Measurements from ENCODE around the gene CMTM6.
"Not testable (repeated sequence)": the region's sequence is repeated elsewhere in the genome, so short reads cannot be mapped to it uniquely, and the experiment has no call there.

Gene CMTM6

DNA sequence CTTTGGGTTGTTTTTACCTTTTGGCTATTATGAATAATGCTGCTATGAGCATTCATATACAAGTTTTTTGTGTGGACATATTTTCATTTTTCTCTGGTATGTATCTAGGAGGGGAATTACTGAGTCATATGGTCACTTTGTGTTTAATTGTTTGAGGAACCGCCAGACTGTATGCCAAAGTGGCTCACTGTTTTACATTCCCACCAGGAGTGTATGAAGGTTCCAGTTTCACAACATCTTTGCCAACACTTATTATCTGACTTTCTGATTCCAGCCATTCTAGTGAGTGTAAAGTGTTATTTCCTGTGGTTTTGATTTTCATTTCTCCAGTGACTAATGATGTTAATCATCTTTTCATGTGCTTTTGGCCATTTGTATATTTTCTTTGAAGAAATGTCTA lies 59.2 kb downstream of the CMTM6 start:
- DNase-seq (ENCODE audit: low spot score), result peak; percentile 43

DNA sequence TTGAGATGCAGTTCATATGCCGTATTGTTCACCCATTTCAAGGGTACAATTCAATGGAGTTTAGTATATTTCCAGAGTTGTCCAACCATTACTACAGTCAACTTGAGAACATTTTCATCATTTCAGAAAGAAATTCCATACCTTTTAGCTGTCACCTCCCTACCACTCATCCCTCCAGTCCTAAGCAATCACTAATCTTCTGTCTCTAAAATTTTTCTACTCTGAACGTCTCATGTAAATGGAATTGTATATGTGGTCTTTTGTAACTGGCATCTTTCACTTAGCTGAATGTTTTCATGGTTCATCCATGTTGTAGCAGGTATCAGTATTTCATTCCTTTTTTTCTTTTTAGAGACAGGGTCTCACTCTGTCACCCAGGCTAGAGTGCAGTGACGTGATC lies 59.9 kb downstream of the CMTM6 start:
- DNase-seq (ENCODE audit: low spot score), result peak; percentile 22

DNA sequence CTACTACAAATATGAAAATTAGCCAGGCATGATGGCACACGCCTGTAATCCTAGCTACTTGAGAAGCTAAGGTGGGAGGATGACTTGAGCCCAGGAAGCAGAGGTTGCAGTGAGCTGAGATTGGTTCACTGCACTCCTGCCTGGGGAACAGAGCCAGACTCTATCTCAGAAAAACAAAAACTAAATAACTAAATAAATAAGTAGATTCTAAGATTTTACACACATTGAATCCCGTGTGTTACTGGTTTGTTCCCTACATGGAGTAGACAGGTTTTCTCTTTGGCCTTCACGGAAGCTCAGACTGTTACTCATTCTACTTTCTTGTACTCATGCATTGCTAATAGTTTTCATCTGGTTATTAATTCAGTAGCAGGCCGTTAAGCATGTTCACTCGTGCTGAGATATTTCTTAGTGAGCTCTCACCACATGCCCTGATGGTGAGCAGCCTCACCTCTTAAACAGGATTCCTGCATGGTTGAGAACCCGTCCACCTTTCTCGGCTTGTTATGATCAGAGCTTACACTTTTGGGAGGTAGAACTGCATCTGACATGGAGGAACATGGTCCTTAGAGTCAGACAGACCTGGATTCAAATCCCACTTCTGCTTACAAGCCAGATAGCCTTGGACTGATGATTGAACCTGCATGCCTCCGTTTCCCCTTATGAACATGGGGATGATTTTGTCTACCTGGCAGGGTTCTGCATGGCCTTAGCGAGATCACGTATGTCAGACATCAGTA lies 61.9 kb downstream of the CMTM6 start:
- no peak for DNase-seq (ENCODE audit: low spot score)

DNA sequence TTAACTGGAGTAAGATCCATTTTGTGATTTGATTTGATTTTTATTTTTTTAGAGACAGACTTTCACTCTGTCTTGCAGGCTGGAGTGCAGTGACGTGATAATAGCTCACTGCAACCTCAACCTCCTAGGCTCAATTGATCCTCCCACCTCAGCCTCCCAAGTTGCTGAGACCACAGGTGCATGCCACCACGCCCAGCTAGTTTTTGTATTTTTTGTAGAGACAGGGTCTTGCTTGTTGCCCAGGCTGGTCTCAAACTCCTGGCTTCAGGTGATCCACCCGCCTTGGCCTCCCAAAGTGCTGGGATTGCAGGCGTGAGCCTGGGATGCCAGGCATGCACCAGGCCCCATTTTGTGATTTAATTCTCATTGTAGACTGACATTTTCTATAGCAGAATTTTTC lies 63.2 kb downstream of the CMTM6 start:
- not testable (repeated sequence) for DNase-seq (ENCODE audit: low spot score)

DNA sequence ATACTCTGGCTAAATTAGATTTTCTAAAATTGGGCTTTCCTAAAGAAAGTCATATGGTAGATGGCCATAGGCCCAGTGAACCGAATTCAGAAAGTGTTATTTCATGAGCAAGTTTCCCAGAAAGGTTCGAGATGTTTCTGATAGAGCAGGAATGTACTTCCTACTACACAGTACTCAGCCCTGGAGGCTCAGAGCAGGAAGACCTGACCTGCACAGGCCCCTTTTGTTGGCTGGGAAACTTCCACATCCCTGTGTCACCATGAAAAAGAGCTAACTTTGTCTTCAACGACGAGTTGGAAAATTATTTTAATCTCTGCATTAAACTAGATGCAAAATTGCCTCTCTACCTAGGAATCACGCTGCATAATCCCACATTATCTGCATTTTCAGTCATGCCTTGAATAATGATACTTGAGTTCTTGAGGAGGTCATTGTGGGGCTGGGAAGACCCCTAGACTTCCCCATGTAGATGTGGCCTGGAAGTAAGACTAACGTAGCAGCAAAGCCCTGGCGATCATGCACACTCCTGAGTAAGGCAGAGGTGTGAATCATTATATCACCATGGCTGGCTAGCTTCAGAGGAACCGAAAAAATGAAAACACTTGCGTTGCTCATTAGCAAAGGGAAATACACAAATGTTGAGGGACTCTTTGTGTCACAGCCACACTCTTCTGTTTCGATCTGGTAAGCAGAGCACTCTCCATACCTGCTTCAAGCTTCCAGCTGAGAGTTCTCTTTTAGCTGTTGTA lies 63.9 kb downstream of the CMTM6 start:
- DNase-seq (ENCODE audit: low spot score), result no peak

DNA sequence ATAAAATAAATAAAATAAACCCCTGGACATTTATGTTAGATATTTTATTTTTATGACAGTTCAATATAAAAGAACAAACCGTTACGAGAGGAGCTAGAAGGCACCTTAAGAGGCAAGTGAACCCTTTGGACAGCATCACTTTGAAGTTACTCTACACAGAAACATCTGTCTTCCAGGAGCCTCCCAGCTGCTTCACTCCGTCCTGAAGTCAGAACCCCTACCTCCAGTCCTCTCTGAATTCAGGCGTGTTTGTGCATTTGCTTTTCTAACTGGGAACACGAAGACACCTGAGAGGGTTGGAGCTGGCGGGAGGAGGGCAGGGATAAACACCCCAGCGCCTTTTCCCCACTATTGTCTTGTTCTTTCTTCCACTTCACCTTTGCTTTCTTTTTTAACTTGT lies 64.8 kb downstream of the CMTM6 start:
- DNase-seq (ENCODE audit: low spot score), result no peak

DNA sequence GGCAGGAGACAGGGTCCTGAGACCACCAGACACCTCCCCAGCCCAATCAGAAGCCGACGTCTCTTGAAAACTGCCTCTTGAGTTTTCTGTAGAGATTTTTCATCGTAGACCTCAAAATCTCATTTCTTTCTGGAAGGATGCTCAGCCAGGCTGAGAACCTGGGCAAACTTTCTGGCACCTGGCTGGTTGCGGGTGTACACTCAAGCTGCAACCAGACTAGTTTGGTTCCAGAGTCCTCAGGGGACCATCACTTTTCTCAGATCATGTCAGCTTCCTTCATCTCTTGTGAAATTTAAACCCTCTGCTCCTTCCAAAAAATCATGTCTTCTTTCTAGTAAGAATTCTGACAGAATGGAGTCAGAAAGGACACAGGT lies 65.8 kb downstream of the CMTM6 start:
- DNase-seq (ENCODE audit: low spot score), result no peak

DNA sequence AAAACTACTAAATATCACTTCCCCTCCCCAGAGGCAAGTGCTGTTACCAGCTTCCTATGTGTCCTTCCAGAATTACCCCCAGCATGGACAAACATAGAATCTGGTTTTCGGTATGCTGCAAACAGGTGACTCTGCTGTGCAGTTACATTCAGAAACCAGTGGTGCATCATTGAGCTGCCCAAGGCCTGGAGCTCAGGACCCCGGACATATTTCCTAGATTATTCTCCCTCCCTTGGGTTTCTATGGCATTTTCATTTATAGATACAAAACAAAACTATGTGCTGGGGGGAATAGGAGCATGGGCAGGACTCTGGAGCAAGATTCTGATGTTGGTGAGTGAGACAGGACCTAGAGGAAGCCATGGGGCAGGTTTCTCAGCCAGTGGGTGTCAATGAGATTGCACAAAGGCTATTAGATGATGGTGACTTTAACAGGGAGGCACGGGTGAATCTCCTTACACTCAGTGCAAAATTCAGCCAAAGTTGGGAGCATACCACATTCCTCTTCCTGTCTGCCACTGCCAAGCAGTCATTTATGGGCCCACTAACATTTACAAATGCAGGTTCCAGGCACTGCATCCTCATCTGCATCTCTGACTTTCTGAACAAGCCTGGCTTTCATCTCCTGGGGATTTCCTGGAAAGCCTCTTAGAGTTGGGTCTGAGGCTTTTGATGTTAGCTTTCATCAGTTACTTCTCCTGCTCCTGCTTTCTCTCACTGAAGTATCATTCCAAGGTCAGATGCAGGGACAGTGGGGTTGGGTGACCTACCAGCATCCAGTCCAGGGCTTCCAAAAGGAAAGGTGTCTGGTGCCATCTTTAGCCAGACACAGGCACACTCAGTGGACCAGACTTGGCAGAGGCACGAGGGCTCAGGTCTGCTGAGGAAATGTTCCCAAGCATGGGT lies 66.5 kb downstream of the CMTM6 start:
- DNase-seq (ENCODE audit: low spot score), result no peak

DNA sequence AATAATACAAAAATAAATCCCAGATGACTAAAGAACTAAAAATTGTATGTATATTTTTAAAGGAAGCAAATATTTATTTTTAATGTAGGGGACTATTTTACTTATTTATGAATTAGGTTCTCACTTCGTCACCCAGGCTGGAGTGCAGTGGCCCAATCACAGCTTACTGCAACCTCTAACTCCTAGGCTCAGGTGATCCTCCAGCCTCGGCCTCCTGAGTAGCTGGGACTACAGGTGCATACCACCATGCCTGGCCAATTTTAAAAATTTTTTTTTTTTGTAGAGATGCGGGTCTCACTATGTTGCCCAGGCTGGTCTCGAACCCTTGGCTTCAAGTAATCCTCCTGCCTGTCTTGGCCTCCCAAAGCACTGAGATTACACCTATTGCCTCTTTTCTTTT lies 68.4 kb downstream of the CMTM6 start:
- no peak for DNase-seq (ENCODE audit: low spot score)

DNA sequence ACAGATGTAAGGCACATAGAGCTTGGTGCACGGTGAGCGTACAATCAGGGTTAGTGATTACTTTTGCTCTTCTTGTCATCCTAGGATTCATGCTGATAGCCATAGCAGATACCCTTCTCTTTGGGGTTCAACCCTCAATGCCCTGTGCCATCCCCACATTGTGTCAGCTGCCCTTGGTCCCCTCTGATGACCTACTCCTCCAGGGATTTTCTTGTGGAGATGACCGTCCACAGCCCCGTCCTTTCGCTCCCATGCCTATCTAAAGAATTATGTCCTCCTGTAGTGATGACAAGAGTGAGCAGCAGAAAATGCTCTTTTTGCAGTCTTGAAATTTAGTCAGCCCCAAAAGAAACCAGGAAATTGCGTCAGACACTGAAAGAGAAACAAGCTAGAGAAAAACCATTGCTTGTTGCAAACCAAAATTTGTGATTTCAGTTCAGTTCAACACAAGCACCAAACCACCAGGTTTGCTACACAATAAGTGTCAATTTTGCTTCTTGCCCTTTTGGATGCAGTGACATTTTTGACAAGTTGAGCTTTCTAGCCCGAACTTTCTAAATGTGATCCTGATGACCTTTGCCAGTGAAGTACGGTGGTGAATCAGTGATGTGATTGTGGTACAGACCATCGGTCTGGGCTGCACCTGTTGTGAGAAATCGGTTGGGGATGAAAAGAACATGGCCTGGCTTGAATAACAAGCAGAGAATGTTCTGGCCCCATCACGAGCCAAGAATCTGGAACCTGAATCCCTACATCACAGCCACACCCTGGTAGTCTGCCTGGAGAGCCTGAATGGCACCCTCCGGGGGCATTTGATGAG lies 69.7 kb downstream of the CMTM6 start:
- no peak for DNase-seq (ENCODE audit: low spot score)

DNA sequence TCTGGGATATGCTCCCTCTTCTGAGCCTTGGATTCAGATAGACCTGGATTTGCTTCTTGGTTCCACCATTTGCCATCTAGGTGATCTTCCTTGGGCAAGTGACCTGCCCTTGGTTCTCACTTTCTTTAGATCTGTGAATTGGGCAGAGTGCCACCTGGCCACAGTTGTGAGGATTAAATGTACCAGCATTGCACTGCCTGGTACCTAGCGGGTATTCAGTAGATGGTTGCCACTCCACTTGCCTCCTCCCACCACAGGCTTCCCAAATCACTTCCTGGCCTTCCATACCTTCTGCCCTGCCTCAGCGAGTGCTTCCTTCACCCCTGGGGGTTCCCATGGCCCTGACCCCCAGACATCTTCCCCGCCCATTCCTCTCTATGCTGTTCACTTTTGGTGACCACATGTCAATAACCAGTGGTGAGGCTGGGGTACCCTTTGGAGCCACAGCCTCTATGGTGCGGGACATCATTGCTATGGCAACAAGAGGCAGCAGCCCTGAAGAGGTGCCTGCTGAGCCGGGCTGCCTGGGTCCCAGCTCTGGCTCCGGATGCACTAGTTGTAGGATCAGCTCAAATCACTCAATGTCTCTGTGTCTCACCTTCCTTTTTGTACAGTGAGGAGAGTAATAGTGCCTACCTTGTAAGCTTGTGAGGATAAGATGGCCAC lies 70.5 kb downstream of the CMTM6 start:
- no peak for DNase-seq (ENCODE audit: low spot score)

DNA sequence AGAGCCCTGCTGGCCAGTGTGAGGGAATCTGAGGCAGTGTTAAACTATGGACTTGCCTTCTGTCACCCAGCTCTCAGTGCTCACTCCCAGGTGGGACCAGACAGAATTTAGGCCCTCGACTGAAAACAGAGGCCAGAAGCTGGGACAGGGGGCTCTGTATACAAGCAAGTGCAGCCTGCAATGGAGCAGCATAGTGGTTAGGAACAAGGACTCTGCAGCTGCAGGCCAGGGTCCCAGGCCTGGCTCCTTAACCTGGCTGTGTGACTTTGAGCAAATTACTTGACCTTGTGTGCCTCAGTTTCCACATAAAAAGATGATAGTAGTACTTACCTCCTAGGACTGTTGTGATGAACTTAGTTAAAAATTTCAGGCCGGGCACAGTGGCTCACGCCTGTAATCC lies 71.2 kb downstream of the CMTM6 start:
- DNase-seq (ENCODE audit: low spot score), result no peak
